ENCODE data around the gene FBXW12.
A peak's percentile ranks its signal among the peaks of the same experiment; 100 is the strongest.
"Not testable (repeated sequence)": the region's sequence is repeated elsewhere in the genome, so short reads cannot be mapped to it uniquely, and the experiment has no call there.

The FBXW12 gene

GRCh38 chr3:48372862-48373435 is 930 bp downstream of the FBXW12 start:
- no peak for DNase-seq

GRCh38 chr3:48387634-48388033 is 15.6 kb downstream of the FBXW12 start:
- DNase-seq: no peak

DNA sequence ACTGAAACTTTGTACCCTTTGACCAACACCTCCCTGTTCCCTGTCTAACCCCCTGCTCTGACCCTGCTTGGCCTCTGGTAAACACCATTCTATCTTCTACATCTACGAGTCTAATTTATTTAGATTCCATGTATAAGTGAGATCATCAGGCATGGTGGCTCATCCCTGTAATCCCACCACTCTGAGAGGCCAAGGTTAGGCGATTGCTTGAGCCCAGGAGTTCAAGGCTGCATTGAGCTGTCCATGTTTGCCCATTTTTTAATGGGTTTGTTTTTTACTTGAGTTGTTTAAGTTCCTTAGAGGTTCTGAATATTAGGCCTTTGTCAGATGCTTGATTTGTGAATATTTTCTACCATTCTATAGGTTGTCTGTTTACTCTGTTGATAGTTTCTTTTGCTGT is 16.9 kb downstream of the FBXW12 start:
- no peak for DNase-seq

GRCh38 chr3:48394391-48394790 is 22.4 kb downstream of the FBXW12 start:
- DNase-seq: no peak

- no peak for DNase-seq
Measured at GRCh38 chr3:48395714-48396113, 23.7 kb downstream of the FBXW12 start.

- no peak for DNase-seq
Measured at GRCh38 chr3:48397767-48398681, 26.0 kb downstream of the FBXW12 start.

DNA sequence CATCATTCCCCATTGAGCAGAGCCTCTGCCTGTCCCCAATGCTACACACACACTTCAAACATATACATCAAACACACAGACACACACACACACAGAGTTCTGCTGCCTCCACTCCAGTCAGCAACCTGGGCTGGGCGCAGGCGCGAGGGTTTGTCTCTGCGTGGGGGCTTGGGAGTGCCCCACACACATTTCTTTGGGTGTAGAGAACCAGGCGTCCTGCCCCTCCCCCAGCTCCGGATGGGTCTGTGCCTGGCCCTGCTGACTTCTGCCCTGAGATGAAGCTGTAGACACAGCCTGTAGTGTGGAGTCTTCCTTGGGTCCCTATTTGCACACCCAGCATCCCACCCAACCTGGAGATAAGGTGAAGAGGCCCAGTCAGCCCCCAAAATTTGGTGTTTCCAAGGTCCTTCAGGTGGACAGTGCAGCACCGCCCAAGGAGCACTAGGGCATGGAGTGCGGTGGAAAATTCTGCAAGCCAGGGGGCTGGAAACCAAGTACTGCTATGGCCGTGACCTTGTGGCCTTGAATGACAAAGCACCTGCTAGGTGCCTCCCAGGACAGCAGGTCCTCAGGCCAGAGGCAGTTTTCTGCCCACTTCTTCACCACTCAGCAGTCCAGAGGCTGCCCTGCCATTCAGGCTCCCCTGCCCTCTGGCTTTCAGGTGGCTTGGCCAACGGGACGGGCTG is 26.8 kb downstream of the FBXW12 start:
- DNase-seq: no peak

- DNase-seq: peak in 2 of 51 donors; percentile 7
Measured at GRCh38 chr3:48399387-48400172, 27.6 kb downstream of the FBXW12 start.

DNA sequence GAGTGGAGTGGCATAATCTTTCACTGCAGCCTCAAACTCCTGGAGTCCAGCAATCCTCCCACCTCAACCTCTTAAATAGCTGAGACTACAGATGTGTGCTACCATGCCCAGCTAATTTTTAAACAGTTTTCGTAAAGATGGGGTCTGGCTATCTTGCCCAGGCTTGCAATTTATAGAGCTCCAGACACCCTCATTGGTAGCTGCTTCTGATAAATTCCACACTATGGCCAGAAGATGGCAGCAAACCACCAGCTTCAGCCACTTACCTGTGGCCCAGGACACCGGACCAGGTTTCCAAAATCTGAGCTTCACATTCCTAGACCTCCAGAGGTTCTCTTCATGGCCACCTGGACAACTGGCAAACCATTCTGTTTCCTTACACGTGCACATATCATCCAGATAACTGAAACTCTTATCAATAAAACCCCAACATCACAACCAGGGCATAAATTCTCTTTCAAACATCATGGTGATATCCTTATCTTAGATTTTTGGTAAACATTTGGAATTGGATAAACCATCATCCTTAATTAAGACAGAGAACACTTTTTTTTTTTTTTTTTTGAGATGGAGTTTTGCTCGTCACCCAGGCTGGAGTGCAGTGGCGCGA is 28.9 kb downstream of the FBXW12 start:
- peak in 23 of 51 donors; percentile 4 to 65 (median 30) for DNase-seq

GRCh38 chr3:48401434-48401901 is 29.4 kb downstream of the FBXW12 start:
- DNase-seq: not testable (repeated sequence)

GRCh38 chr3:48402281-48402732 is 30.3 kb downstream of the FBXW12 start:
- DNase-seq: peak in 9 of 51 donors; percentile 6 to 59 (median 17)

- DNase-seq: no peak
Measured at GRCh38 chr3:48402907-48403306, 30.9 kb downstream of the FBXW12 start.

DNA sequence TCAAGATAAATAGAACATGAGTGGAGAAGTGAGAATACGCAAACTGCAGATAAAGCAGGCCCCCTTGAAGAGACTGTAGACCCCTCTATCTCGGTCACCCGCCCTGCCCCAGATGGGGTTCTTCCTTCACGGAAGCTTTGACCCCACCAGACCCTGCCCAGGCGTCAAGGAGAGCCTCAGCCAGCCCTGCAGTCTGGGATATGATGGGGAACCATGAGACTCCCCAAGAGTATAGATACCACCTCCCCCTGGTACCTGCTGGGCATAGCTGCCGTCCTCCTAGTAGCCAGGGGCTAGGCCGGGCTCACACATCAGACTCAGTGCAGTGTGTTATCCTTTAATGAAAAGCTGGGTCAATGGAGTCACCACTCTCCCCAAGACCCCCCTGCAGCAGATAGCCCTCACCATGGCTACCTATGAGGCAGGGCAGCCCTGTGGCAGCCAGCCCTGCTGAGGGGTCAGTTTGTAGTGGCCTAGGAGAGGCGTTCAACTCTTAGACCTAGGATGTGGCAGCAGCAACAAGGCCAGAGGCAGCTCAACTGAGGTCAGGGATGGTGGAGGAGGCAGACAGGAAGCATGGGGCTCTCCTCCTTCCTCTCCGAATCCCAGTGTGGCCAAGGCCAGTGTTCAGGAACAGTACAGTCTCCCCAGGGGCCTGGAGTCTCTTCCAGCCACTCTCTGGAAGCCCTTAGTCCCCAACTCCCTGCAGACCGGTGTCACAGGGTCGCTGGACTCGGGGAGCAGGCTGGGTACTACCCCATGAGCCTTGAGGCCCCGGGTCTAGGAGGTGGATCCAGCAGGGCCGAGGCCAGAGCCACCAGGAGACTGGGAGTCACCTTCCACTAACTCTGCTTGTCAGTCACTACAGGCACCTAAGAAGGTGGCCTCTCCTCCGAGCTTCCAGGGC is 31.8 kb downstream of the FBXW12 start:
- DNase-seq: no peak

GRCh38 chr3:48404440-48405342 is 32.7 kb downstream of the FBXW12 start:
- peak in 4 of 51 donors; percentile 10 to 58 (median 14) for DNase-seq

- DNase-seq: no peak
Measured at GRCh38 chr3:48405343-48405881, 33.4 kb downstream of the FBXW12 start.

DNA sequence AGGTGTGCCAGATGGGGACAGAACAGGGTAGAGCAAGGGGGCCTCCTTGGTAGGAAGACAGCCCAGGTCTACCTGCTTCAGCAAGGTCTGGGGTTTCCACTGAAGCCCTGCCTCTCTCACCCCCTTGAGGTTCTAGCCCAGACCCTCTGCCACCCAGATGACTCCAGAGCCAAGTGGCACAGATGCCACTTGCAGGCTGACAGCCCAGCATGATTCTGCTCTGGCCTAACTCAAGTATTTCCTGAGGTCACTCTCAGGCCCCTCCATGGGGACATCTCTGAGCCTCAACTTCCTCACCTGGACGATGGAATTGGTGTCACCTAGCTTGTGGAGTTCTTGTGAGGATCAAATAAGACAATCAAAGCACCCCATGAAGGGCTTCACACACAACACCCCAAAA is 34.0 kb downstream of the FBXW12 start:
- DNase-seq: no peak

GRCh38 chr3:48406443-48407431 is 34.7 kb downstream of the FBXW12 start:
- DNase-seq: no peak
